NCI-H748 (cell line): ENCODE data around the gene RNF13.
"Not testable (repeated sequence)": the region's sequence is repeated elsewhere in the genome, so short reads cannot be mapped to it uniquely, and the experiment has no call there.

ENCODE experiments used
- DNase-seq: peaks from one replicate; lab custom pipeline; 2025; ENCODE audit not compliant: unreplicated experiment; lab: John Stamatoyannopoulos, UW

RNF13 gene

GRCh38 chr3:149983053-149983452 lies 170.0 kb downstream of the RNF13 start:
- DNase-seq, result not testable (repeated sequence)

- DNase-seq, result no peak
These were observed 170.6 kb downstream of the RNF13 start for GRCh38 chr3:149983628-149984027.

- DNase-seq, result no peak
These were observed 176.3 kb downstream of the RNF13 start for GRCh38 chr3:149989307-149989706.

GRCh38 chr3:149990423-149990948 lies 177.5 kb downstream of the RNF13 start:
- no peak for DNase-seq

GRCh38 chr3:149992416-149993058 lies 179.5 kb downstream of the RNF13 start:
- DNase-seq, result no peak

- no peak for DNase-seq
These were observed 185.9 kb downstream of the RNF13 start for GRCh38 chr3:149998946-149999345.

- no peak for DNase-seq
These were observed 186.4 kb downstream of the RNF13 start for GRCh38 chr3:149999421-149999820.

GRCh38 chr3:150000641-150001040 lies 187.6 kb downstream of the RNF13 start:
- no peak for DNase-seq

- no peak for DNase-seq
These were observed 192.5 kb downstream of the RNF13 start for GRCh38 chr3:150005243-150006112.

GRCh38 chr3:150006794-150007193 lies 193.8 kb downstream of the RNF13 start:
- DNase-seq, result no peak
